Measurements from ENCODE around the gene TLE6.
"Not testable (repeated sequence)": the region's sequence is repeated elsewhere in the genome, so short reads cannot be mapped to it uniquely, and the experiment has no call there.

The TLE6 gene

DNA sequence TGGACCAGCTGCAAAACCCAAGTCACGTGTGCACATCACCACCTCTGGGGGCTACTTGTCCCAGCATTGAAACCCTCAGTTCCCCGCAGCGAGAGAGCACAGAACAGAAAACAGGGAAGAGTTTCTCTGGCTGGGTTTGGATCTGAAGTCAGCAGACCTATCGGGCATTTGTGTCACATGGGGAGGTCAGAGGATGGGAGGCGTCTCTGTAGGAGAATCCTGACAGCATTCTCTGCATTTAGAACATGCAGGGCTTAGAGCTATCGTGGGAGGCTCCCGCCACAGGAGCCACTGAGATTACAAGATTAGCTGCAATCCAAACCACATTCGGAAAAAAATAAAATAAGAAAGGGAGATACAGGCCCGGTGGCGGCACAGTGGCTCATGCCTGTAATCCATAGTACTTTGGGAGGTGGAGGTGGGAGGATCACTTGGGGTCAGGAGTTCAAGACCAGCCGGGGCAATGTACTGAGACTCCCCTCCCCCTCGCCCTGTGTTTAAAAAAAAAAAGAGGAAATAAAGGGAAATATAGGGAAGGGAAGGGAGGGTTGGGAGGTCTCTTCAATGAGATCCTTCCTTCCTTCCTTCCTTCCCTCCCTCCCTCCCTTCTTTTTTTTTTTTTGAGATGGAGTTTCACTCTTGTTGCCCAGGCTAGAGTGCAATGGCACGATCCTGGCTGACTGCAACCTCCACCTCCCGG is 2.9 kb upstream of the TLE6 start:
- DNase-seq (ENCODE audit: low spot score) = no peak

DNA sequence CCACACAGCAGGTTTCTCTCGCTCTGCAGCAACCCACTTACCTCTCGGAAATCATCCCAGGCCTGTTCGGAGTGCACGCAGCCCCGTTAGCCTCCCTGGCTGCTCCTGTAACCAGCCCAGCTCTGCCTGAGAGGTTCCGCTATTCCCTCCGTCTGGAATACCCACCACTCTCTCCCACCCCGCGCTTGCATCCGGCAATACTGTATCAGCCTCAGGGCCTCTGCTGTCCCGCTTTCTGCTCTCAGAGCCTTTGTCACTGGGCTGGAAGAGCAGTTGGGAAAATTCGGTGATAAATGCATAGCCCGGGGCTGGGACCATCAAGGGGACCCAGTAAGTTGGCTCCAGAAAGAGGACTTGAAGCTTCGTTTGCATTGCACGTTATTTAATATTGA is 759 bp upstream of the TLE6 start:
- no peak for DNase-seq (ENCODE audit: low spot score)

DNA sequence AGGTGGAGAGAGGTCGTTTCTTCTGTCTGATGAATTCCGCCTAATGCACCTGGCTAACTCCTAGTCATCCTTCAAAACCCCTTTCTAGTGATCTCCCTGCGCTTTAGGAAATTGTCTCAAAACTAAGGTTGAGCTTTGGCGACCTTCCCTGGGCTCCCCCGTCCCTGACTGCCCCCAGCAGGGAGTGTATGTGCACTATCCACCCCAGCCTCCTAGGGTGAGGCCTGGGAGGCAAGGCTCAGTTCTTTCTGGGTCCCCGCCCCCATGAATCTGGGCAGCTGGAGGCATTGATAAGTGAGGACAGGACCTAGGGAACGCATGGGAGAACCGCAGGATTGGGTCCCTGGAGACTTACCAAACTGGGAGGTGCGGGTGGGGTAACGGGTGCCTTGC is 378 bp downstream of the TLE6 start:
- DNase-seq (ENCODE audit: low spot score) = no peak

DNA sequence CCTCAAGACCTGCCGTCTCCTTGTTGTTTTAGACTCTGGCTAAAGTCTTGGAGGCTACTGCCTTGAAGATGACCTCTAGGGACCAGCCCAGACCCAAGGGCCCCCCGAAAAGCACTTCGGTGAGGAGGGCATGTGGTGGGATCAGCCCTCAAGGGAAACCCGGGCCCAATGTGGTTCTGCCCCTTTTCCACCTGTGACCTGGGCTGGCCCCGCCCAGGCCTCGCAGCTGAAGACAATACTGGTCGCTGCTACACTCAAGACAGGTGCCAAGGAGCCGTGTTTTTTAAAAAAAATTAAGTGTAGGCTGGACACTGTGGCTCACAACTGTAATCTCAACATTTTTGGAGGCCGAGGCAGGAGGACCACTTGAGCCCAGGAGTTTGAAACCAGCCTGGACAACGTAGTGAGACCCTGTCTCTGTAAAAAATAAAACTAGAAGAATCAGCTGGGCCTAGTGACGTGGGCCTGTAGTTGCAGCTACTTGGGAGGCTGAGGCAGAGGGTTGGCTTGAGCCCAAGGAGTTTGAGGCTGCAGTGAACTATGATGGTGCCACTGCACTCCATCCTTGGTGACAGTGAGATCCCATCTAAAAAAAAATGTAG is 903 bp downstream of the TLE6 start:
- DNase-seq (ENCODE audit: low spot score) = no peak

DNA sequence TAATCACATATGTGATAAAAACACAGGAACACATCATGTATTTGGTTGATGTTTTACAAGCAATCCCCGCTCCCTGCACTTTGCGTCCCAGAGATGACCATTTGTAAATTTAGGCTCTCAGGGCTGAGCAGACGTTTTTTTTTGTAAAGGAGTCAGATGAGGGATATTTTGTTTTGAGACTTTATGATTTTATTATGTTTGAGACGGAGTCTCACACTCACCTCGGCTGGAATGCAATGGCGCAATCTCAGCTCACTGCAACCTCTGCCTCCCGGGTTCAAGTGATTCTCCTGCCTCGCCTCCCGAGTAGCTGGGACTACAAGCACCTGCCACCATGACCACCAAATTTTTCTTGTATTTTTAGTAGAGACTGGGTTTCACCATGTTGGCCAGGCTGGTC is 1.4 kb downstream of the TLE6 start:
- DNase-seq (ENCODE audit: low spot score) = no peak

DNA sequence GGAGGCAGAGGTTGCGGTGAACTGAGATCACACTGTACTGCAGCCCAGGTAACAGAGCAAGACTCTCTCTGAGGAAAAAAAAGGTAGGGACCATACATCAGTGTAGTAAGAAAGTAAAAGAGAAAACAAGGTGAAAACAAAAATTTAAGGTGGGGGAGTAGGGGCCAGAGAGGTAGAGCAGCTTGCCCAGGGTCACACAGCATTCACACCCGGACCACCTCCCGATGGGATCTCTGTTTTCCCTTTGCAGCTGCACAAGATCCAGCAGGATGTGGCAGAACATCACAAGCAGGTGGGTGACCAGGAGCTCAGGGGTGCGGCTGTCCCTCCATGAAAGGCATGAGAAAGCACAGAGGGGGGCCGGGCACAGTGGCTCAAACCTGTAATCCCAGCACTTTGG is 4.5 kb downstream of the TLE6 start:
- no peak for DNase-seq (ENCODE audit: low spot score)

DNA sequence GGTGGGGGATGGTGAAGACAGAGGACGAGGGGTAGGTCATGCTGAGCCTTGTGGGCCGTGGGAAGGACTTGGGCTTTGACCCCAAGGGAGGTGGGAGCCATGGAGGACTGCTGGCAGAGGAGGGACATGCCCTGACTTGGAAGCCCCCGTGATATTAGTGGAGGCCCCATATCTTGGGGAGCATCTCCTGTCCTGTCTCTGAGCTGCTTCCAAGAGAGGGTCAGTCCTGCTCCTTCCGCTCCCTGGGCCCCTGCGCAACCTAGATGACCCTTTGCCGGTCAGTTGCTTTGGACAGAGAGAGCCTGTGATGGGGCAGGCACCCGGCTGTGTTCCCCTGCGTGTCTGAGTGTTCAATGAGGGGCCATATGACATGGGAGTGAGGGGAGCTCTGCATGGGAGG is 5.2 kb downstream of the TLE6 start:
- no peak for DNase-seq (ENCODE audit: low spot score)

DNA sequence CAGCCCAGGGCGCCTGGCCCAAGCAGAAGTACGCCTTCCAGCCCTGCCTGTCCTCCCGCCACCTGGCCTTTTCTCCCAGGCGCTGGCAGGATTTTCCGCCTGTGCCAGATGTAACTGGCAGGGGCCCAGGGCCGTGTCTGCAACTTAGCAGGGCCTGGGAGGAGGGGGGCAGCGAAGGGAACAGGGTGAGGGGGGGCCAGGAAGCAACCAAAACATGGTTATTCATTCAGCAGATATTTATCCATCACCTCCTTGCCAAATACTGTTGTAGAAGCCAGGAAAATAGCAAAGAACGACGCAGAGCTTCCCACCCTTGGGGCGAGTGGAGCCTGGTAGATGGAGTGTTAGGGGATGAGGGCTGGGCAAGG is 5.6 kb downstream of the TLE6 start:
- no peak for DNase-seq (ENCODE audit: low spot score)

DNA sequence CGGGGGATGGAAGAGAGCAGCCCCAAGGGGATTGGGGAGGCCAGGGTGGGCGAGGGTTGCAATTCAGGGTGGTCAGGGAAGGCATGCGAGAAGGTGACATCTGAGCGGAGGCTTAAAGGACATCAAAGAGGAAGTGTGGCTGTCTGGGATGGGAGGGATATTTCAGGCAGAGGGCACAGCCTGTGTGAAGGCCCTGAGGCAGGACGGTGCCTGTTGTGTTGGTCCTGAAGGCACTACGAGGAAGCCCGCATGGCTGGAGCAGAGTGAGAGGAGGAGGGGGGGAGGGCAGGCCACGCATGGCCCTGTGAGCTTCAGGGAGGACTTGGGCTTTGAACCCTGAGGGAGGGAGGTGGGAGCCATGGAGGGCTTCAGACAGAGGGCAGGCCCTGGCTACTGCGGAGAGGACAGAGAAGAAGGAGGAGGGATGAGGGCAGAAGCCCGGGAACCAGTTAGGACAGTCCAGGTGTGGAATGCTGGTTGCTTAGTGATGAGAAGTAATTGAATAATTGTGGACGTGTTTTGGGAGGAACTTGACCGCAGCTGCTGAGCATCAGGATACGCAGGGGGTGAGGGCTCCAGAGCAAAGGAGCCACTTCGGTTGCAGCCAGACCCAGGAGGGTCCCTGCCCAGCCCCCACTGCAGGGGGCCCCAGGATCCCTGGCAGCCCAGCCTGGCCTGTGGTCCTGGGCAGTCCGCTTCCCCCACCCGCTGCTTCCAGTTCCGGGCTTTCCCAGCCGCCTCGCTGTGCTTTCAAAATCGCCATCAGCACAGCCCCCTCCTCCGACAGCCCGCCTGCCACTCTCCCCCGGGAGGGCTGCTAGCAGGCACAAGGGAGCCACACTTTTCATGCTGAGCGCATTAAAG is 6.2 kb downstream of the TLE6 start:
- peak; percentile 67 for DNase-seq (ENCODE audit: low spot score)

DNA sequence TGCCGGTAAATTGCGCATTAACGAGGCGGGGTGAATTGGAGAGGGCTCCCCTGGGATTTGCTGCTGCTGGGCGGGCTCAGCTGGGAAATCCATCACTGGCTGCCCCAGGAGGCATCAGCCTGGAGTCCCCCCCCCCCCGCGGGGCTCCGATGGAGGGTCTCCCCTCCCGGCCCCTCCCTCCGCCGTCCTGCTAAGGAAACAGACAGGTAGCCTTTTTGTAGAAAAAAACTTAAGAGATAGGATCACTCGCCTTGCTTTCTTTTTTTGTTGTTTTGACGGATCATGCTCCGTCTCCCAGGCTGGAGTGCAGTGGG is 6.8 kb downstream of the TLE6 start:
- DNase-seq (ENCODE audit: low spot score) = no peak

DNA sequence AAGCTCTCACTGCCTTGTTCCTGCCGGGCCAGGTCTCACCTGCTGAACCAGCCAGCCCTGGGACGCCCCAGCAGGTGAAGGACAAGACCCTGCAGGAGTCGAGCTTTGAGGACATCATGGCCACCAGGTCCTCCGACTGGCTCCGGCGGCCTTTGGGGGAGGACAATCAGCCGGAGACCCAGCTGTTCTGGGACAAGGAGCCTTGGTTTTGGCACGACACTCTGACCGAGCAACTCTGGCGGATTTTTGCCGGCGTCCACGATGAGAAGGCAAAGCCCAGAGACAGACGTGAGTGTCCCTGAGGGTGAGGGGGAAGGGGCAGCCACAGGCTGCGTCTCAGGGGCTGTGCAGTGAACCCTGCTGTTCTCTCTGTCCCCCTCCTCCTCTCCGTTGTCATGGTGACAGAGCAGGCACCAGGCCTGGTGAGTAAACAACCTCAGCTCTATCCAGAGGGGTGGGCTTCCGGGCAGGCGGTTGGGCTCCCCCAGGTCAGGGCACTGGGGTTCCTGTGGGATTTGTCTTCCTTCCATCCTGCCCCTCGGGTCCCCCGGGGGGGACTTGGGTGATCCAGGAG is 9.7 kb downstream of the TLE6 start:
- no peak for DNase-seq (ENCODE audit: low spot score)

DNA sequence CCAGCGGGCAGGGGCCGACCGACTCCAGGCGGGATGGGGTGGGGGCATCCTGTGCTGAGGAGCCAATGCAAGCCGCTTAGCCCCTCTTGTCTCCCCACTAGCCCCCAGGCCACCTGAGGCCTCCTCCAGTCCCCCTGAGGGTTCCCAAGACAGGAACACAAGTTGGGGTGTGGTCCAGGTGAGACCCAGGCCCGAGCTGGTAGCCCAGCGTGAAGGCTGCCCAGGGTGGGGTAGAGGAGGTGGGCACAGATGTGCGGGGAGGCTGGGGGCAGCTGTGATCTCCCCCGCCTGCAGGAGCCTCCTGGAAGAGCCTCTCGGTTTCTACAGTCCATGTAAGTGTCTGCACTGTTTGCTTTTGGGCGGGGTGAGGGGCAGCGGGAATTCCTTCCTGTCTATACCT is 10.4 kb downstream of the TLE6 start:
- DNase-seq (ENCODE audit: low spot score) = no peak

DNA sequence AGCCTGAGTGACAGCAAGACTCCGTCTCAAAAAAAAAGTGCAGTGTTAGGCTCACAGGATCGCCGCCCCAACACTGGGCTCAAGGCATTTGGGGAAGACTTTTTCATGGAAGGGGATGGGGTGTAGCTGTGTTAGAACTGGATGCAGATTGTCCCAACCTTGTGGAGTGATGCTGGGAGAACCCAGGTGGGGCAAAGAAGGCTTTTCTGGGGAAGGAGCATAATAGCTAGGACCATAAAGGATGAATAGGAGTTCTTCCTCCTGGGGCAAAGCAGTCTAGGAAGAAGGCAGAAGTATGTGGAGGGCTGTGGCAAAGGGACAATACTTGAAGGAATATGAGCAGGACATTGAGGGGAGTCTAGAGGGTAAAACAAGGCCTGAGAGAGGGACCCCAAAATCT is 11.2 kb downstream of the TLE6 start:
- no peak for DNase-seq (ENCODE audit: low spot score)

DNA sequence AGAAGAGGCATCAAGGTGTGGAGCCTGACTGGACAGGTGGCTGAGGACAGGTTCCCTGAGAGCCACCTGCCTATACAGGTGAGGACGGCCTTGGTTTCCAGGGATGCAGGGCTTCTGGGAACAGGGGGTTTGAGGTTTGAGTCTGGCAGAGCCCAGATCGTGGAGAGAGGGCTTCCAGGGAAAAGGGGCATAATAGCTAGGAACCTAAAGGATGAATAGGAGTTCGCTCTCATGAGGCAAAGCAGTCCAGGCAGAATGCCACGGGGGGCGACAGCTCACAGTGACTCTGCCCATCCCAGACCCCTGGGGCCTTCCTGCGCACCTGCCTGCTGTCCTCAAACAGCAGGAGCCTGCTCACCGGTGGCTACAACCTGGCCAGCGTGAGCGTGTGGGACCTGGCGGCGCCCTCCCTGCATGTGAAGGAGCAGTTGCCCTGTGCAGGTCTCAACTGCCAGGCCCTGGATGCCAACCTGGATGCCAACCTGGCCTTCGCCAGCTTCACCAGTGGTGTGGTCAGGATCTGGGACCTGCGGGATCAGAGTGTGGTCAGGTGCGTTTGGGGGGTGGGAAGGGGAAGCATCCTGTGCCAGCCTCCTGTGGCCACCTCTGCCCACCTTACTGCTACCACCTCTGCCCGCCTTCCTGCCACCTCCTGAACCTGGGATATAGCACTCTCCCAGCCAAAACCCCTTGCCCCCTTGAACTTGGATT is 12.0 kb downstream of the TLE6 start:
- DNase-seq (ENCODE audit: low spot score) = no peak

DNA sequence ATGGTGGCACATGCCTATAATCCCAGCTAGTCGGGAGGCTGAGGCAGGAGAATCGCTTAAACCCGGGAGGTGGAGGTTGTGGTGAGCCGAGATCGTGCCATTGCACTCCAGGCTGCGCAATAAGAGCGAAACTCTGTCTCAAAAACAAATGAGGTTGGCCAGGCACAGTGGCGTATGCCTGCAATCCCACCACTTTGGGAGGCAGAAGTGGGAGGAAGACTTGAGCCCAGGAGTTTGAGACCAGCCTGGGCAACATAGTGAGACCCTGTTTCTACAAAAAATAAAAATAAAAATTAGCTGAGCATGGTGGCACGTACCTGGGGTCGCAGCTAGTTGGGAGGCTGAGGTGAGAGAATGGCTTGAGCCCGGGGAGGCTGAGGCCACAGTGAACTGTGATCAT is 15.0 kb downstream of the TLE6 start:
- not testable (repeated sequence) for DNase-seq (ENCODE audit: low spot score)

DNA sequence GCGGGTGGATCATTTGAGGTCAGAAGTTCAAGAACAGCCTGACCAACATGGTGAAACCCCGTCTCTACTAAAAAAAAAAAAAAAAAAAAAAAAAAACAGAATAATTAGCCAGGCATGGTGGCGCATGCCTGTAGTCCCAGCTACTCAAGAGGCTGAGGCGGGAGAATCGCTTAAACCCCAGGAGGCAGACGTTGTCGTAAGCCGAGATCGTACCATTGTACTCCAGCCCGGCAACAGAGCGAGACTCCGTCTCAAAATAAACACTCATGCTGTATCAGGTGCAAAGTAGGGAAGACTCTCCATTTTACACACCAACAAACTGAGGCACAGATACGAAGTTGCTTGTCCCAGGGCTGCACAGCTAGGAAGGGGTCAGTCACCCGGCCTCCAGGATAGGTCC is 15.6 kb downstream of the TLE6 start:
- DNase-seq (ENCODE audit: low spot score) = no peak

DNA sequence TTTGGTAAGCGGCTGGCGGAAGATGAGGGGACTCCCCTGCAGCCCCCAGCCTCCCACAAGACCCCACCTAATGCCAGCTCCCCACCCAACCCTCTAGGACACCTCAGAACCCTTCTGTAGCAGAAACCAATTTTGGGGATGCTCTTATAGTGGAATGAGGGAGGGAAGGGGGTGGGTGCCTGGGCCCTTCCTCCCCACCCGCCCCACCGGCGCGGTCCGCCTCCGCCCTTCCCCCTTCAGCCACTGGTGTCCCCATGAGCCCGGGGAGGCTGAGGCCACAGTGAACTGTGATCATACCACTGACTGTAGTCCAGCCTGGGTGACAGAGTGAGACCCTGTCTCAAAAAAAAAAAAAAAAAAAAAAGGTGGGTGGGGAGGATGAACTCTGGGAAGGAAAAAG is 16.2 kb downstream of the TLE6 start:
- no peak for DNase-seq (ENCODE audit: low spot score)

DNA sequence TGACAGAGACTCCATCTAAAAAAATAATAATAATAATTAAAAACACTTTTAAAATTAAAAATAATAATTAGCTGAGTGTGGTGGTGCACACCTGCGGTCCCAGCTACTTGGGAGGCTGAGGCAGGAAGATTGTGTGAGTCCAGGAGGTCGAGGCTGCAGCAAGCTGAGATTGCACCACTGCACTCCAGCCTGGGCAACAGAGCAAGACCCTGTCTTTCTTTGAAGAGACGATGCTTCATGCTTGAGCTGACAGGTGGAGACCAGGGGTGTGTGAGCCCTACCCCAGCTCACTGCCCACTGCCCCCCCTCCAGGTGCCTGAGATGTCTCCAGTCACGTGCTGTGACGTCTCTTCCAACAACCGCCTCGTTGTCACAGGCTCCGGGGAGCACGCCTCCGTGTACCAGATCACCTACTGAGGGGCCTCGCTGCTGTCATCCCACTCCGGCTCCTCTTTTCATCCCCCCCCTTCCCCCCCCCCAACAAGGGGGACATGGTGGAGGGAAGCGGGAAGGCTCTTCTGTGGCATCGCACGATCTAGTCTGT is 17.3 kb downstream of the TLE6 start:
- DNase-seq (ENCODE audit: low spot score) = no peak

DNA sequence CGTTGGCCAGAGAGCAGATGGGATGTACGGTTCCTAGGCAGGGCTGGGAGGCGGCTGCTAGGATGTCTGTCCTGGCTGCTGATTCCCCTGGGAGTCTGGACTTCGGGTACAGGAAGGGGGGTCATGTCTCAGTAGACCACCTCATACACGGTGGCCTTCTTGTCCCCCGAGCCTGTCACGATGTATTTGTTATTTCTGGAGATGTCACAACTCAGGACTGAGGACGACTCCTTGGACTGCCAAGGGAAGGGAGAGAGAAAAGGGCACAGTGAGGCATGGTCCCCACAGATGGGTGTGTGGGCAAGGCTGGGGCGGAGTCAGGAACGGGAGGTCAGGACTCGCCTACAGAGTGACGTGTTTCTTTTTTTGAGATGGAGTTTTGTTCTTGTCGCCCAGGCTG is 20.4 kb downstream of the TLE6 start:
- no peak for DNase-seq (ENCODE audit: low spot score)

DNA sequence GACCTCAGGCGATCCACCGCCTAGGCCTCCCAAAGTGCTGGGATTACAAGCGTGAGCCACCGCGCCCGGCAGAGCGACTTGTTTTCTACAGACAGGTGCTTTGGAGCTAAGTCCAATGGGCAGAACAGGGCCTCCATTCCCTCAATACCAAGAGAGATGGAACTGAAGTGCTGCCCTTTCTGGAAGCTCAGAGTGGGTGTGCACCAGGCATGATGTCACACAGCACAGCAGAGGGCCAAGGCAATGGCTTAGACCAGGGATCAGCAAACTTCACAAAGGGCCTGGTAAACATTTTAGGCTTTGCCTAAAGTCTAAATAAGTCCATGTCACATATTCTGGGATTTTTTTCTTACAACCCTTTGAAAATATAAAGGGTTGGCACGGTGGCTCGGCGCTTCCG is 21.3 kb downstream of the TLE6 start:
- DNase-seq (ENCODE audit: low spot score) = no peak

DNA sequence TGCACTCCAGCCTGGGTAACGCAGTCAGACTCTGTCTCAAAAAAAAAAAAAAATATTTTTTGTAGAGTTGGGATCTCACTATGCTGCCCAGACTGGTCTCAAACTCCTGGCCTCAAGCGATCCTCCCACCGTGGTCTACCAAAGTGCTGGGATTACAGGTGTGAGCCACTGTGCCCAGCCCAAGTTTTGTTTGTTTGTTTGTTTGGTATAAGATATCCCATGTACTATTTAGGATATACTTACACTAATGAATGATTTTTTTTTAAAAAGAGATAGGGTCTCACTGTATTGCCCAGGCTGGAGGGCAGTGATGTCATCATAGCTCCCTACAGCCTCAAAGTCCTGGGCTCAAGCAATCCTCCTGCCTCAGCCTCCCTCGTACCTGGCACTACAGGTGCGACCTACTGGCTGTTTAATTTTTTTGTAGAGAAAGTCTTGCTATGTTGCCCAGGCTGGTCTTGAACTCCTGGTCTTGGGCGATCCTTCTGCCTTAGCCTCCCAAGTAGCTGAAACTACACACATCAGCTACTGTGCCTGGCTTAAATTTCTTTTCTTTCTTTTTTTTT is 24.0 kb downstream of the TLE6 start:
- no peak for DNase-seq (ENCODE audit: low spot score)

DNA sequence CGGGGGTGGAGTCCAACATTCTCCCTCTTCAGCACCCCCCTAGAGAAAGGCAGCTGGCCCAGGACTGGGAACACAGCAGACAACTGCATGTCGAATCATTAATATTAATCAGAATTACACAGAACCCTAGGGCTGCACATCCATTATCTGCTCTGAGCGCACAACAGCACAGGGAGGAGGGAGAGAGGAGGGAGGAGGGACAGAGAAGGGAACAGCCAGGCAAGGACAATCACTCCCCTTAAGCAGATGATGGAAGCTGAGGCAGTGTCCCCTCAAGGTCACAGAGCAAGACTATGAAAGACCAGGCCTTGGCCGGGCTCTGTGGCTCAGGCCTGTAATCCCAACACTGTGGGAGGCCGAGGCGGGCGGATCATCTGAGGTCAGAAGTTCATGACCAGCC is 25.7 kb downstream of the TLE6 start:
- DNase-seq (ENCODE audit: low spot score) = no peak
